ENCODE results near the gene RALB. TPM values are rescaled to one million over a fixed set of nuclear protein-coding genes. Genes with fewer than 3 reads are reported as not detected.

The RALB gene
- total RNA-seq, 1 donor from 2014 or later: 25.4 TPM

- H3K27ac Mint-ChIP-seq (ENCODE audit: unreplicated experiment): no peak overlapping the region
- no peaks in the 10 kb centered on the region for H3K27me3 Mint-ChIP-seq (ENCODE audit: unreplicated experiment)
- no peaks in the 10 kb centered on the region for H3K9me3 Mint-ChIP-seq (ENCODE audit: unreplicated experiment)
- H3K36me3 Mint-ChIP-seq (ENCODE audit: unreplicated experiment): peaks cover 34% of the 10 kb centered on the region
- H3K4me3 Mint-ChIP-seq (ENCODE audit: unreplicated experiment): peak overlapping the region; percentile 50
- TF ChIP-seq, protein P1, sequence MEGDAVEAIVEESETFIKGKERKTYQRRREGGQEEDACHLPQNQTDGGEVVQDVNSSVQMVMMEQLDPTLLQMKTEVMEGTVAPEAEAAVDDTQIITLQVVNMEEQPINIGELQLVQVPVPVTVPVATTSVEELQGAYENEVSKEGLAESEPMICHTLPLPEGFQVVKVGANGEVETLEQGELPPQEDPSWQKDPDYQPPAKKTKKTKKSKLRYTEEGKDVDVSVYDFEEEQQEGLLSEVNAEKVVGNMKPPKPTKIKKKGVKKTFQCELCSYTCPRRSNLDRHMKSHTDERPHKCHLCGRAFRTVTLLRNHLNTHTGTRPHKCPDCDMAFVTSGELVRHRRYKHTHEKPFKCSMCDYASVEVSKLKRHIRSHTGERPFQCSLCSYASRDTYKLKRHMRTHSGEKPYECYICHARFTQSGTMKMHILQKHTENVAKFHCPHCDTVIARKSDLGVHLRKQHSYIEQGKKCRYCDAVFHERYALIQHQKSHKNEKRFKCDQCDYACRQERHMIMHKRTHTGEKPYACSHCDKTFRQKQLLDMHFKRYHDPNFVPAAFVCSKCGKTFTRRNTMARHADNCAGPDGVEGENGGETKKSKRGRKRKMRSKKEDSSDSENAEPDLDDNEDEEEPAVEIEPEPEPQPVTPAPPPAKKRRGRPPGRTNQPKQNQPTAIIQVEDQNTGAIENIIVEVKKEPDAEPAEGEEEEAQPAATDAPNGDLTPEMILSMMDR (IDR thresholded peaks at IDR 0.05): no peak
- peaks cover 22% of the 10 kb centered on the region for H3K4me1 Mint-ChIP-seq (ENCODE audit: unreplicated experiment)
- DNase-seq (ENCODE audit: extremely low spot score, unreplicated experiment): no peak
Observed at GRCh38 chr2:120221616-120222015, 31.0 kb upstream of the RALB start.

- Mint-ChIP-seq H3K27me3 (ENCODE audit: unreplicated experiment) (peaks cover 3% of the 10 kb centered on the region), H3K36me3 (ENCODE audit: unreplicated experiment) (peaks cover 33% of the 10 kb centered on the region), H3K27ac (ENCODE audit: unreplicated experiment) (peak overlapping the region; percentile 76), H3K4me1 (ENCODE audit: unreplicated experiment) (peaks cover 22% of the 10 kb centered on the region), H3K4me3 (ENCODE audit: unreplicated experiment) (peak overlapping the region; percentile 71), H3K9me3 (ENCODE audit: unreplicated experiment) (no peaks in the 10 kb centered on the region)
- DNase-seq (ENCODE audit: extremely low spot score, unreplicated experiment): no peak
- TF ChIP-seq, protein P1 (IDR thresholded peaks at IDR 0.05): no peak
Observed at GRCh38 chr2:120222186-120223033, 30.2 kb upstream of the RALB start.

GRCh38 chr2:120223034-120223912 lies 29.4 kb upstream of the RALB start, which contains the start of gene TMEM185B:
TSS of gene TMEM185B (minus strand) at chr2:120223400. CDS start at chr2:120222976, 424 bp downstream.
- Mint-ChIP-seq H3K4me1 (ENCODE audit: unreplicated experiment) (peaks cover 22% of the 10 kb centered on the region), H3K27me3 (ENCODE audit: unreplicated experiment) (peaks cover 7% of the 10 kb centered on the region), H3K36me3 (ENCODE audit: unreplicated experiment) (peaks cover 29% of the 10 kb centered on the region), H3K4me3 (ENCODE audit: unreplicated experiment) (peak within 1 kb of the TSS; percentile 73), H3K27ac (ENCODE audit: unreplicated experiment) (peak within 1 kb of the TSS; percentile 76), H3K9me3 (ENCODE audit: unreplicated experiment) (no peaks in the 10 kb centered on the region)
- peak; percentile 96 for DNase-seq (ENCODE audit: extremely low spot score, unreplicated experiment)
- TF ChIP-seq, protein P1 (IDR thresholded peaks at IDR 0.05): peak; percentile 42

DNA sequence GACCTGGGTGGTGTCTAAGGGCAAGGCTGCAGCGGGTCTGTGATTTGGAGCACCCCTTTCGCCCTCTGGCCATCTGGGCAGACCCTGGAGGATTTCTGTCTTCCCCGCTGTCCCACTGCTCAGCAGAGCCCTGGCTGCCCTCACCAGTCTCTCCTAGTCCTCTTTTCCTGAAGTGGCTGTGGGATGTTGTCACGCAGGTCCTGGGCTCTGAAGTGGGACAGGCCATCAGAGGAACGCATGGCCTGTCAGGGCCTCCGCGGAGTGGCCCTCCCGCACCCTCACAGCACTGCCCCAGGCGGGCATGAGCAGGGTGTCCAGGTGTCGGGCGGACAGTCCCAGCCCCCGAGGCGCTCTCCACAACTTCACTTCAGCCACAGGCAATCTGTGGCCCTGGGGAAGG lies 28.4 kb upstream of the RALB start:
- peaks cover 22% of the 10 kb centered on the region for H3K4me1 Mint-ChIP-seq (ENCODE audit: unreplicated experiment)
- no peak overlapping the region for H3K27ac Mint-ChIP-seq (ENCODE audit: unreplicated experiment)
- no peak for DNase-seq (ENCODE audit: extremely low spot score, unreplicated experiment)
- TF ChIP-seq, protein P1 (IDR thresholded peaks at IDR 0.05): no peak
- peaks cover 22% of the 10 kb centered on the region for H3K36me3 Mint-ChIP-seq (ENCODE audit: unreplicated experiment)
- H3K27me3 Mint-ChIP-seq (ENCODE audit: unreplicated experiment): peaks cover 16% of the 10 kb centered on the region
- no peaks in the 10 kb centered on the region for H3K9me3 Mint-ChIP-seq (ENCODE audit: unreplicated experiment)
- H3K4me3 Mint-ChIP-seq (ENCODE audit: unreplicated experiment): peak overlapping the region; percentile 73
